Measurements from ENCODE around the gene GLP1R. TPM values are rescaled to one million over a fixed set of nuclear protein-coding genes. Genes with fewer than 3 reads are reported as not detected.

Gene GLP1R
- total and polyA plus RNA-seq, 2 donors (not counting 1 experiment from before 2014, with no cell fraction given), result not detected

- TF ChIP-seq, protein P1, sequence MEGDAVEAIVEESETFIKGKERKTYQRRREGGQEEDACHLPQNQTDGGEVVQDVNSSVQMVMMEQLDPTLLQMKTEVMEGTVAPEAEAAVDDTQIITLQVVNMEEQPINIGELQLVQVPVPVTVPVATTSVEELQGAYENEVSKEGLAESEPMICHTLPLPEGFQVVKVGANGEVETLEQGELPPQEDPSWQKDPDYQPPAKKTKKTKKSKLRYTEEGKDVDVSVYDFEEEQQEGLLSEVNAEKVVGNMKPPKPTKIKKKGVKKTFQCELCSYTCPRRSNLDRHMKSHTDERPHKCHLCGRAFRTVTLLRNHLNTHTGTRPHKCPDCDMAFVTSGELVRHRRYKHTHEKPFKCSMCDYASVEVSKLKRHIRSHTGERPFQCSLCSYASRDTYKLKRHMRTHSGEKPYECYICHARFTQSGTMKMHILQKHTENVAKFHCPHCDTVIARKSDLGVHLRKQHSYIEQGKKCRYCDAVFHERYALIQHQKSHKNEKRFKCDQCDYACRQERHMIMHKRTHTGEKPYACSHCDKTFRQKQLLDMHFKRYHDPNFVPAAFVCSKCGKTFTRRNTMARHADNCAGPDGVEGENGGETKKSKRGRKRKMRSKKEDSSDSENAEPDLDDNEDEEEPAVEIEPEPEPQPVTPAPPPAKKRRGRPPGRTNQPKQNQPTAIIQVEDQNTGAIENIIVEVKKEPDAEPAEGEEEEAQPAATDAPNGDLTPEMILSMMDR (IDR thresholded peaks at IDR 0.05), result no peak
- no peak for TF ChIP-seq EZH2 (IDR thresholded peaks at IDR 0.05; ENCODE audit: borderline replicate concordance, insufficient read depth, low read depth, low read length, poor library complexity, severe bottlenecking)
- Mint-ChIP-seq H3K4me3 (no peak overlapping the region), H3K27me3 (peaks cover 46% of the 10 kb centered on the region), H3K4me1 (peaks cover 2% of the 10 kb centered on the region), H3K27ac (no peak overlapping the region), H3K9me3 (ENCODE audit: insufficient read depth) (no peaks in the 10 kb centered on the region)
- no peak overlapping the region for H3K9ac ChIP-seq (ENCODE audit: low read length)
- ChIA-PET POLR2A (no interaction called here), CTCF (interaction anchor here (1.1 kb wide), 1 partner anchor 182 kb away, joined by 3 read pairs; no protein-coding TSS in a partner anchor)
- no peaks in the 10 kb centered on the region for H3K36me3 ChIP-seq (replicated peaks in 1 of 2; ENCODE audit: control extremely low read depth in 1 of 2, control insufficient read depth in 1 of 2, extremely low read depth in 1 of 2, insufficient read depth in 2 of 2, low read length in 1 of 2)
- ATAC-seq (ENCODE audit: low read depth) (no peak), DNase-seq (no peak)
- H2AFZ ChIP-seq (ENCODE audit: insufficient read depth, low read depth, low read length, poor library complexity, severe bottlenecking), result no peak overlapping the region
- intact Hi-C loops (cut with micrococcal nuclease), result no loop called here
- H3K4me2 ChIP-seq (replicated peaks; ENCODE audit: low read depth, low read length, poor library complexity, severe bottlenecking), result no peak overlapping the region
- H3K27ac ChIP-seq (ENCODE audit: low read length in 2 of 2), result no peak overlapping the region
- WGBS (ENCODE audit: insufficient coverage), result 95% methylated on average over 4 of the region's 9 CpGs
- H3K79me2 ChIP-seq (ENCODE audit: control insufficient read depth, insufficient read depth, low read length), result no peaks in the 10 kb centered on the region
- H3K4me3 ChIP-seq (ENCODE audit: control extremely low read depth in 1 of 5, extremely low read depth in 1 of 5, insufficient read depth in 1 of 5, low read depth in 2 of 5, low read length in 4 of 5), result no peak overlapping the region
- H4K20me1 ChIP-seq (ENCODE audit: control insufficient read depth, insufficient read depth, low read length, poor library complexity, severe bottlenecking), result no peaks in the 10 kb centered on the region
- H3K4me1 ChIP-seq (ENCODE audit: control insufficient read depth in 2 of 2, insufficient read depth in 2 of 2, low read length in 2 of 2), result peaks cover 0 to 2% of the 10 kb centered on the region in 2 donors
- peaks cover 0 to 17% (median 7%) of the 10 kb centered on the region in 4 experiments for H3K27me3 ChIP-seq (replicated peaks in 1 of 4; ENCODE audit: control extremely low read depth in 1 of 4, control insufficient read depth in 3 of 4, insufficient read depth in 4 of 4, low read length in 3 of 4)
- no peaks in the 10 kb centered on the region for H3K9me3 ChIP-seq (ENCODE audit: control extremely low read depth in 1 of 3, control insufficient read depth in 2 of 3, insufficient read depth in 1 of 3, low read length in 2 of 3)
Measured at GRCh38 chr6:39053854-39054576, 5.4 kb downstream of the GLP1R start.

GRCh38 chr6:39054577-39055142 lies 6.1 kb downstream of the GLP1R start:
- no peak overlapping the region for H3K9ac ChIP-seq (ENCODE audit: low read length)
- Mint-ChIP-seq H3K4me1 (no peaks in the 10 kb centered on the region), H3K27me3 (peaks cover 40% of the 10 kb centered on the region), H3K4me3 (no peak overlapping the region), H3K9me3 (ENCODE audit: insufficient read depth) (no peaks in the 10 kb centered on the region), H3K27ac (no peak overlapping the region)
- no peaks in the 10 kb centered on the region for H3K36me3 ChIP-seq (replicated peaks in 1 of 2; ENCODE audit: control extremely low read depth in 1 of 2, control insufficient read depth in 1 of 2, extremely low read depth in 1 of 2, insufficient read depth in 2 of 2, low read length in 1 of 2)
- H4K20me1 ChIP-seq (ENCODE audit: control insufficient read depth, insufficient read depth, low read length, poor library complexity, severe bottlenecking), result no peaks in the 10 kb centered on the region
- H3K9me3 ChIP-seq (ENCODE audit: control extremely low read depth in 1 of 3, control insufficient read depth in 2 of 3, insufficient read depth in 1 of 3, low read length in 2 of 3), result no peaks in the 10 kb centered on the region
- no peak overlapping the region for H2AFZ ChIP-seq (ENCODE audit: insufficient read depth, low read depth, low read length, poor library complexity, severe bottlenecking)
- CTCF ChIA-PET, result interaction anchor here (0.5 to 1.1 kb wide), 2 partner anchors 183 to 198 kb away, joined by 3 read pairs; no protein-coding TSS in a partner anchor
- no peak overlapping the region for H3K27ac ChIP-seq (ENCODE audit: low read length in 2 of 2)
- ATAC-seq (ENCODE audit: low read depth) (no peak), DNase-seq (no peak)
- POLR2A ChIA-PET, result no interaction called here
- TF ChIP-seq, protein P1 (IDR thresholded peaks at IDR 0.05), result no peak
- no peak for TF ChIP-seq EZH2 (IDR thresholded peaks at IDR 0.05; ENCODE audit: borderline replicate concordance, insufficient read depth, low read depth, low read length, poor library complexity, severe bottlenecking)
- H3K79me2 ChIP-seq (ENCODE audit: control insufficient read depth, insufficient read depth, low read length), result no peaks in the 10 kb centered on the region
- H3K27me3 ChIP-seq (replicated peaks in 1 of 4; ENCODE audit: control extremely low read depth in 1 of 4, control insufficient read depth in 3 of 4, insufficient read depth in 4 of 4, low read length in 3 of 4), result peaks cover 0 to 11% (median 4%) of the 10 kb centered on the region in 4 experiments
- 80% methylated on average over 4 of the region's 9 CpGs for WGBS (ENCODE audit: insufficient coverage)
- intact Hi-C loops (cut with micrococcal nuclease), result no loop called here
- H3K4me3 ChIP-seq (ENCODE audit: control extremely low read depth in 1 of 5, extremely low read depth in 1 of 5, insufficient read depth in 1 of 5, low read depth in 2 of 5, low read length in 4 of 5), result no peak overlapping the region
- H3K4me1 ChIP-seq (ENCODE audit: control insufficient read depth in 2 of 2, insufficient read depth in 2 of 2, low read length in 2 of 2), result no peaks in the 10 kb centered on the region
- H3K4me2 ChIP-seq (replicated peaks; ENCODE audit: low read depth, low read length, poor library complexity, severe bottlenecking), result no peak overlapping the region

Data from B cell (primary cell).